Erythroblast (primary cell): ENCODE results near the gene TIGD2.

Experiments
- DNase-seq, 2 experiments: peaks; one replicate each; lab custom pipeline; 2025; lab: John Stamatoyannopoulos, UW
- GATA1 ChIP-seq: IDR thresholded peaks from 2 replicates; pipeline ENCODE4 v1.6.1; 2011; ENCODE audit warnings: low read depth, mild to moderate bottlenecking, control low read depth, low read length, moderate library complexity
- POLR2A ChIP-seq: IDR thresholded peaks from 2 replicates; pipeline ENCODE4 v1.6.1; 2011; ENCODE audit warnings: mild to moderate bottlenecking, low read length

TIGD2 gene

DNA sequence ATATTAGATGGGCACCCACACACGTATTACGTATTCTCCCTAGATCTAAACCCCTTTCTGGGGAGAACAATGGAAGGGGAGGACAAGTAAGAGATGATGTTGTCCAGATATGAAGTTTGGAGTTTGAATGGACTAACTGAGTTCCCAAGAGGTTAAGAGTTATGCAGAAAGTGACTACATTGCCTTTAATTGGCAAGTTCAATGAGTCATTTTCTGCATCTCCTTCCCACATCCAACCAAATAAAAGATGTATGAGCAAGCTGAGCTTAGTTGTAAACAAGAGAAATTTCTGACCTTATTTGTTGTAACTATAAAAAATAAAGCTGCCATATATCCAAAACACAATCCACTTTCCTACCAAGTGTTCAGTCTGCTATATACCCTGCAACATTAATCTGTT lies 50.5 kb downstream of the TIGD2 start:
- no peak for TF ChIP-seq POLR2A
- TF ChIP-seq GATA1 = no peak
- DNase-seq = no peak

DNA sequence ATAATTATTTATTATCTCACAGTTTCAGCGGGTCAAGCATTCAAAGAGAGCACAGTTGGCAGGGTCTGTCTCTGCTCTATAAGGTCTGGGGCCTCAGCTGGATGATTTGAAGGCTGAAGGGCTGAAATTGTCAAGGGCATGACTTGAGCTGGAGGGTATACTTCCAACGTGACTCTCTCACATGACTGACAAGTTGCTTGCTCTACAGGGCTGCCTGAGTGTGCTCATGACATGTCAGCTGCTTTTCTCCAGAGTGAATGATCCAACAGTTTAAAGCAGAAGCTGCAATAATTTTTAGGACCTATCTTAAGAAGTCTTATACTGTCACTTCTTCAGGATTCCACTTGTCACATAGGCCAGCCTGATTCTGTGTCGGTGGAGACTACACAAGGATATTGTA lies 51.2 kb downstream of the TIGD2 start:
- no peak for TF ChIP-seq GATA1
- TF ChIP-seq POLR2A = no peak
- no peak for DNase-seq

DNA sequence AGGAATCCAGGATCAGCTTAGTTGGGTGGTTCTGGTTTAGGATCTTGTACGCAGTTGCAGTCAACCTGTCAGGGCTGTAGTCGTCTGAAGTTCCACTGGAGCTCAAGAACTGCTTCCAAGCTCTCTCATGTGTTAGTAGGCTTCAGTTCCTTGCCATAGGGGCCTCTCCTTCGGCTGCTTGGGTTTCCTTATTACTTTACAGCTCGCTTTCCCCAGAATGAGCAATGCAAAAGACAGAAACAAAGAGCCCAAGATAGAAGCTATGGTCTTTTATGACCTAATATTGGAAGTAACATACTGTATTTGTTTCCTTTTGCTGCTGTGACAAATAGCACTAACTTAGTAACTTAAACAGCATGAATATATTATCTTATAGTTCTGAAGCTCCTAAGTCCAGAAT lies 51.7 kb downstream of the TIGD2 start:
- TF ChIP-seq POLR2A = no peak
- TF ChIP-seq GATA1 = no peak
- DNase-seq = no peak

DNA sequence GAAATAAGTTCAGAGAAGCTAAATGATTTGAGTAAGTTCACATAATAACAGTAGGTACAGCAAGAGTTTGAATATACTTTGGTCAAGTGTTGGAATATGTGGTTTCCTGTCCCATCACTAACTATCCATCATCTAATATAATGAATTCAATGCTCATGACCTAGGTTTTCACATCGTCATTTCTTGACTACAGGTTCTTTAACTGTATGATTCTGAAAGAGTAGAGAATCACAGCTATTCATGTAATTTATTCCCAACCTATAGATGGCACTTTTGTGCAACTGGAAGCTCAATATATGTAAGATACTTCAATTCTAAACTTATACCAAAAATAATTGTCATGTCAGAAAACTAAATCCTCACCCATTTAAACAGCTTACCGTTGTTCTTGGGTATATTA lies 53.1 kb downstream of the TIGD2 start:
- TF ChIP-seq POLR2A (no peak), GATA1 (no peak)
- DNase-seq = no peak
